ENCODE data around the gene PTK6. TPM values are rescaled to one million over a fixed set of nuclear protein-coding genes. Genes with fewer than 3 reads are reported as not detected.

PTK6 gene
- total RNA-seq, 2 experiments from 2014 or later: 0.13 to 2.0 TPM

GRCh38 chr20:63484236-63484635 lies 52.9 kb downstream of the PTK6 start:
- no peaks in the 10 kb centered on the region for H3K9me3 ChIP-seq (ENCODE audit: low read length)
- H3K36me3 ChIP-seq (ENCODE audit: insufficient read depth, low read length): no peaks in the 10 kb centered on the region
- H3K27ac ChIP-seq (ENCODE audit: low read depth, low read length, poor library complexity, severe bottlenecking): no peak overlapping the region
- H3K4me2 ChIP-seq (ENCODE audit: low read length): no peak overlapping the region
- H3K4me3 ChIP-seq (ENCODE audit: low read depth, low read length, poor library complexity, severe bottlenecking): no peak overlapping the region
- ChIA-PET POLR2A (no interaction called here), CTCF (ENCODE audit: unreplicated experiment) (no interaction called here)
- no peaks in the 10 kb centered on the region for H3K4me1 ChIP-seq (ENCODE audit: insufficient read depth, low read length, poor library complexity, severe bottlenecking)
- DNase-seq (ENCODE audit: low spot score): no peak
- no peaks in the 10 kb centered on the region for H3K79me2 ChIP-seq (ENCODE audit: insufficient read depth, low read depth, low read length)
- no peaks in the 10 kb centered on the region for H4K20me1 ChIP-seq (ENCODE audit: insufficient read depth, low read length)
- TF ChIP-seq CTCF (conservative IDR thresholded peaks at IDR 0.05; ENCODE audit: low read length) (no peak), EZH2phosphoT487 (IDR thresholded peaks at IDR 0.05; ENCODE audit: borderline replicate concordance, low read depth, low read length) (no peak)
- H3K9me2 ChIP-seq (ENCODE audit: insufficient read depth, low read length): no peaks in the 10 kb centered on the region
- no peak overlapping the region for H2AFZ ChIP-seq (ENCODE audit: low read length)
- no TSS peak for BruUV-seq (replicated peaks)
- intact Hi-C loops (cut with micrococcal nuclease; ENCODE audit: unreplicated experiment): no loop called here

GRCh38 chr20:63483834-63484233 lies 53.3 kb downstream of the PTK6 start:
- Histone ChIP-seq H3K27ac (ENCODE audit: low read depth, low read length, poor library complexity, severe bottlenecking) (no peak overlapping the region), H3K9me3 (ENCODE audit: low read length) (no peaks in the 10 kb centered on the region), H3K4me1 (ENCODE audit: insufficient read depth, low read length, poor library complexity, severe bottlenecking) (no peaks in the 10 kb centered on the region), H3K4me3 (ENCODE audit: low read depth, low read length, poor library complexity, severe bottlenecking) (no peak overlapping the region), H3K79me2 (ENCODE audit: insufficient read depth, low read depth, low read length) (no peaks in the 10 kb centered on the region), H2AFZ (ENCODE audit: low read length) (no peak overlapping the region), H3K36me3 (ENCODE audit: insufficient read depth, low read length) (no peaks in the 10 kb centered on the region), H3K9me2 (ENCODE audit: insufficient read depth, low read length) (no peaks in the 10 kb centered on the region), H4K20me1 (ENCODE audit: insufficient read depth, low read length) (no peaks in the 10 kb centered on the region), H3K4me2 (ENCODE audit: low read length) (no peak overlapping the region)
- no peak for DNase-seq (ENCODE audit: low spot score)
- intact Hi-C loops (cut with micrococcal nuclease; ENCODE audit: unreplicated experiment): no loop called here
- BruUV-seq (replicated peaks): no TSS peak
- ChIA-PET CTCF (ENCODE audit: unreplicated experiment) (no interaction called here), POLR2A (no interaction called here)
- TF ChIP-seq EZH2phosphoT487 (IDR thresholded peaks at IDR 0.05; ENCODE audit: borderline replicate concordance, low read depth, low read length) (no peak), CTCF (conservative IDR thresholded peaks at IDR 0.05; ENCODE audit: low read length) (no peak)

GRCh38 chr20:63482021-63482587 lies 55.1 kb downstream of the PTK6 start:
- H3K27ac ChIP-seq (ENCODE audit: low read depth, low read length, poor library complexity, severe bottlenecking): no peak overlapping the region
- H3K9me3 ChIP-seq (ENCODE audit: low read length): no peaks in the 10 kb centered on the region
- no peaks in the 10 kb centered on the region for H3K79me2 ChIP-seq (ENCODE audit: insufficient read depth, low read depth, low read length)
- H3K4me3 ChIP-seq (ENCODE audit: low read depth, low read length, poor library complexity, severe bottlenecking): no peak overlapping the region
- TF ChIP-seq CTCF (conservative IDR thresholded peaks at IDR 0.05; ENCODE audit: low read length): no peak
- TF ChIP-seq EZH2phosphoT487 (IDR thresholded peaks at IDR 0.05; ENCODE audit: borderline replicate concordance, low read depth, low read length): no peak
- no peak for DNase-seq (ENCODE audit: low spot score)
- POLR2A ChIA-PET: interaction anchor here (0.6 kb wide), 1 partner anchor 309 kb away, joined by 5 read pairs; no protein-coding TSS in a partner anchor
- no peaks in the 10 kb centered on the region for H4K20me1 ChIP-seq (ENCODE audit: insufficient read depth, low read length)
- no TSS peak for BruUV-seq (replicated peaks)
- no peak overlapping the region for H3K4me2 ChIP-seq (ENCODE audit: low read length)
- no peak overlapping the region for H2AFZ ChIP-seq (ENCODE audit: low read length)
- H3K9me2 ChIP-seq (ENCODE audit: insufficient read depth, low read length): no peaks in the 10 kb centered on the region
- CTCF ChIA-PET (ENCODE audit: unreplicated experiment): no interaction called here
- intact Hi-C loops (cut with micrococcal nuclease; ENCODE audit: unreplicated experiment): no loop called here
- H3K36me3 ChIP-seq (ENCODE audit: insufficient read depth, low read length): no peaks in the 10 kb centered on the region
- H3K4me1 ChIP-seq (ENCODE audit: insufficient read depth, low read length, poor library complexity, severe bottlenecking): no peaks in the 10 kb centered on the region
